Measurements from ENCODE around the gene ZNF362. TPM values are rescaled to one million over a fixed set of nuclear protein-coding genes. Genes with fewer than 3 reads are reported as not detected.
A peak's percentile ranks its signal among the peaks of the same experiment; 100 is the strongest.

Gene ZNF362
- total and polyA plus RNA-seq, 12 donors: 7.8 to 37.3 (median 23.8) TPM

- WGBS, 4 donors: 63 to 78% (median 67%) methylated on average over 9 of the region's 9 CpGs
- TF ChIP-seq POLR2A (IDR thresholded peaks at IDR 0.05): no peak
- TF ChIP-seq CTCF (IDR thresholded peaks at IDR 0.05): no peak
- peak overlapping the region in 4 of 5 donors; percentile 18 to 71 (median 28) for H3K27ac ChIP-seq
- peak in 1 of 7 donors; percentile 48 for DNase-seq
- no peaks in the 10 kb centered on the region for H3K9me3 ChIP-seq (replicated peaks in 1 of 3)
- no peaks in the 10 kb centered on the region for H3K27me3 ChIP-seq
- peaks cover 0 to 92% of the 10 kb centered on the region in 2 donors for H3K36me3 ChIP-seq (replicated peaks in 1 of 2)
- H3K4me3 ChIP-seq: no peak overlapping the region
- intact Hi-C loops (cut with DNase I): no loop called here
- peaks cover 16 to 38% of the 10 kb centered on the region in 2 donors for H3K4me1 ChIP-seq (replicated peaks in 1 of 2)
Observed at GRCh38 chr1:33326785-33327184, 70.5 kb downstream of the ZNF362 start.

GRCh38 chr1:33327587-33328325 is 71.5 kb downstream of the ZNF362 start:
- Histone ChIP-seq H3K4me1 (replicated peaks in 1 of 2) (peaks cover 17 to 47% of the 10 kb centered on the region in 2 donors), H3K36me3 (replicated peaks in 1 of 2) (peaks cover 0 to 99% of the 10 kb centered on the region in 2 donors), H3K27ac (peak overlapping the region in 3 of 5 donors; percentile 27 to 47 (median 29)), H3K9me3 (replicated peaks in 1 of 3) (no peaks in the 10 kb centered on the region), H3K27me3 (no peaks in the 10 kb centered on the region), H3K4me3 (no peak overlapping the region)
- intact Hi-C loops (cut with DNase I): no loop called here
- 36 to 51% (median 44%) methylated on average over 8 to 9 of the region's 9 CpGs for WGBS, 4 donors
- DNase-seq: peak; percentile 54 to 84 (median 67)
- no peak for TF ChIP-seq CTCF (IDR thresholded peaks at IDR 0.05)
- no peak for TF ChIP-seq POLR2A (IDR thresholded peaks at IDR 0.05)

- no peak for TF ChIP-seq POLR2A (IDR thresholded peaks at IDR 0.05)
- no peak for TF ChIP-seq CTCF (IDR thresholded peaks at IDR 0.05)
- Histone ChIP-seq H3K4me3 (no peak overlapping the region), H3K4me1 (replicated peaks in 1 of 2) (peaks cover 26 to 58% of the 10 kb centered on the region in 2 donors), H3K27me3 (no peaks in the 10 kb centered on the region), H3K27ac (peak overlapping the region in 2 of 5 donors; percentile 7 to 34), H3K36me3 (replicated peaks in 1 of 2) (peaks cover 0 to 98% of the 10 kb centered on the region in 2 donors), H3K9me3 (replicated peaks in 1 of 3) (no peaks in the 10 kb centered on the region)
- no peak for DNase-seq
- 86 to 96% (median 92%) methylated on average over 11 to 12 of the region's 12 CpGs for WGBS, 4 donors
- intact Hi-C loops (cut with DNase I): no loop called here
Observed at GRCh38 chr1:33328817-33329216, 72.5 kb downstream of the ZNF362 start.

GRCh38 chr1:33329600-33330305 is 73.5 kb downstream of the ZNF362 start:
- H3K27ac ChIP-seq: peak overlapping the region in 2 of 5 donors; percentile 18 to 26
- H3K36me3 ChIP-seq (replicated peaks in 1 of 2): peaks cover 0 to 92% of the 10 kb centered on the region in 2 donors
- 84 to 91% (median 87%) methylated on average over 17 to 19 of the region's 19 CpGs for WGBS, 4 donors
- H3K4me1 ChIP-seq (replicated peaks in 1 of 2): peaks cover 35 to 67% of the 10 kb centered on the region in 2 donors
- no peaks in the 10 kb centered on the region for H3K27me3 ChIP-seq
- no peak for DNase-seq
- H3K9me3 ChIP-seq (replicated peaks in 1 of 3): no peaks in the 10 kb centered on the region
- intact Hi-C loops (cut with DNase I): no loop called here
- TF ChIP-seq CTCF (IDR thresholded peaks at IDR 0.05): no peak
- TF ChIP-seq POLR2A (IDR thresholded peaks at IDR 0.05): no peak
- H3K4me3 ChIP-seq: no peak overlapping the region

All from adrenal gland (tissue), 12 donors.